Measurements from ENCODE around the gene ACTBL2.

DNA sequence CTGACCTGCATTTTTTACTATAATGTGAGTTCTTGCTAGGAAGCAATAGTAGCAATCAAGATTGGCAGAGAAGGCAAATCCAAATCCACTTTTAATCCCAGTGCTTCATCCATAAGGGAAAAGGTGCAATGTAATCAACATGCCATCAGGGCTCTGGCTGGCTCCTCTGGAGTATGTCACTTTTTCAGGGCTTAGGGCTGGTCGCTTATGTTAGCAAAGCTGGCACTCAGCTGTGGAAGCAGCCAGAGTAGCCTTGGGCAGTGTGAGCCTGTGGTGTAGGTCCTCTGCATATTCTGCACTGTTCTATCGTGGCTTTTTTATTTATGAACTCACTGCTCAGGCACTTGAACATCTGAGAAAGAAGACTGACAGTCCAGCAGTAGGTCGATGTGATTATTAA, 16.1 kb downstream of the ACTBL2 start:
- TF ChIP-seq, protein P1, sequence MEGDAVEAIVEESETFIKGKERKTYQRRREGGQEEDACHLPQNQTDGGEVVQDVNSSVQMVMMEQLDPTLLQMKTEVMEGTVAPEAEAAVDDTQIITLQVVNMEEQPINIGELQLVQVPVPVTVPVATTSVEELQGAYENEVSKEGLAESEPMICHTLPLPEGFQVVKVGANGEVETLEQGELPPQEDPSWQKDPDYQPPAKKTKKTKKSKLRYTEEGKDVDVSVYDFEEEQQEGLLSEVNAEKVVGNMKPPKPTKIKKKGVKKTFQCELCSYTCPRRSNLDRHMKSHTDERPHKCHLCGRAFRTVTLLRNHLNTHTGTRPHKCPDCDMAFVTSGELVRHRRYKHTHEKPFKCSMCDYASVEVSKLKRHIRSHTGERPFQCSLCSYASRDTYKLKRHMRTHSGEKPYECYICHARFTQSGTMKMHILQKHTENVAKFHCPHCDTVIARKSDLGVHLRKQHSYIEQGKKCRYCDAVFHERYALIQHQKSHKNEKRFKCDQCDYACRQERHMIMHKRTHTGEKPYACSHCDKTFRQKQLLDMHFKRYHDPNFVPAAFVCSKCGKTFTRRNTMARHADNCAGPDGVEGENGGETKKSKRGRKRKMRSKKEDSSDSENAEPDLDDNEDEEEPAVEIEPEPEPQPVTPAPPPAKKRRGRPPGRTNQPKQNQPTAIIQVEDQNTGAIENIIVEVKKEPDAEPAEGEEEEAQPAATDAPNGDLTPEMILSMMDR (IDR thresholded peaks at IDR 0.05), result no peak
- TF ChIP-seq POLR2AphosphoS5 (IDR thresholded peaks at IDR 0.05), result no peak

All from prostate gland (tissue), 2 donors.